HL-60/S4 (cell line): Measurements from ENCODE around the gene PTPRK.
"Not testable (repeated sequence)": the region's sequence is repeated elsewhere in the genome, so short reads cannot be mapped to it uniquely, and the experiment has no call there.

Source experiments
- in situ Hi-C: fragments of 300-500 bp; cut with MboI; formaldehyde crosslinking; loops from 2 replicates; pipeline ENCODE4 v1.14.3; 2022; ENCODE audit warnings: low sequenced_read_pairs

The PTPRK gene

DNA sequence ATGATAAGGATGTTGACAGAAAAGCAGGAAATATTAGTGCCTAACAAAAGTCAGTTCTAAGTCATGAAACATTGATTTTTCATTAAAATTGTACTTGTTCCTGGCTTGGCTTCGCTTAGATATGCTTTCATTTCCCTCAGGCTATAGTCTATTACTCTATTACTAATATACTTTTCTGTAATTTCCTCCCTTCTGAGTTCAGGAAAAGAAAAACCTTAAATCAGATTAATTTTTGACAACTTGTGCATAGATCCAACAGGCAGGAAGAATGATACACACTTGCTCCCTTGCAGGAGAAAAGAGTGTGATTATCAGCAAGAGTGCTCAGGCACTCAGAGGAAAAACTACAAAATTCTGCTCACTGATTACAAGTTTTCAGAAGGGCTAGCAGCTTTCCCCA lies 474.4 kb downstream of the PTPRK start:
- in situ Hi-C loops = no loop called here

DNA sequence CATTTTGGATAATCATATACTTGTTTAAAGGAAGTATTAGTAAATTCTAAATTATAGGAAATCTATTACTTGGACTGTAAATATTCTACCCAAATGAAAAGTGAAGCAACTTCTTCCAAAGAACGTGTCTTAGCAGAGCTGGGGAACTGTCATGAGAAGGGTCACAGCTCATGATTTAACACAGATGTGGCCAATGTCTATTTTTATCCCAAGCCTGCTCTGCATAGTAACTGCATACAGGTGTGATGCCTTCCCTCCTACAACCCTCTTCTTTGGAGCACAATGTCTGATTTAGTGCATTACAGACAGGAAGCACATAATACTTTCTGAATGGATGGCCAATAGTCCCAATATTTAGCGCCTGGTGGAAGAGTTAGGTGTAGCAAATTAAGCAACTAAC lies 480.9 kb downstream of the PTPRK start:
- in situ Hi-C loops = no loop called here

DNA sequence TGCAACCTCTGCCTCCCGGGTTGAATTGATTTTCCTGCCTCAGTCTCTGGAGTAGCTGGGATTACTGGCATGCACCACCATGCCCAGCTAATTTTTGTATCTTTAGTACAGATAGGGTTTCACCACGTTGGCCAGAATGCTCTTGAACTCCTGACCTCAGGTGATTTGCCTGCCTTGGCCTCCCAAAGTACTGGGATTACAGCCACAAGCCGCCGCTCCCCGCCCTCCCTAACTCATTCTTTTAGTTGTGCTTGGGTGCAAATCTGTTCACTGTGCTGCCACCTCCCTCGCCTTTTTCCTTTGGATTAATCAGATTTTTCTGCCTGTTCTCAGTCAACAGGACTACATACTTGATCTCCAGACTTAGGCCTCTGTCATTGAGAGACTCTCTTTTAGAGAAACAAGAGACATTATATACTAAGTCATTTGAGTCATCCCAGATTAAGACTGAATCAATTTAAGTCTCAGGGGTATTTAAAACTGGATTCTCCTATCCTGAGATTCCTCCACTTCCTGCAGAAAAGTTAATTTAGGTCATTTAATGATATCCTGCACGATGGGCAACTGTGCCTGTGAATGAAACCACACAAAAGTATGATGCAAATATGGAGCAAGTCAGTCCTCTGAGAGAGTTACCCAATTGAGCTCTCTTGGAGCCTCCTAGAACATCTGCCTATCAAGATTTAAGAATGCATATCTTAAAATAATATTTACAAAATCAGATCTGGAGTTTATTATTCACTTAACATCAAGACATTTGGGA lies 483.4 kb downstream of the PTPRK start:
- in situ Hi-C loops = no loop called here

- in situ Hi-C loops = no loop called here
Measured at GRCh38 chr6:128033156-128033555, 487.2 kb downstream of the PTPRK start.

- in situ Hi-C loops = no loop called here
Measured at GRCh38 chr6:128032042-128032441, 488.4 kb downstream of the PTPRK start.

GRCh38 chr6:128029826-128030225 lies 490.6 kb downstream of the PTPRK start:
- in situ Hi-C loops = no loop called here

DNA sequence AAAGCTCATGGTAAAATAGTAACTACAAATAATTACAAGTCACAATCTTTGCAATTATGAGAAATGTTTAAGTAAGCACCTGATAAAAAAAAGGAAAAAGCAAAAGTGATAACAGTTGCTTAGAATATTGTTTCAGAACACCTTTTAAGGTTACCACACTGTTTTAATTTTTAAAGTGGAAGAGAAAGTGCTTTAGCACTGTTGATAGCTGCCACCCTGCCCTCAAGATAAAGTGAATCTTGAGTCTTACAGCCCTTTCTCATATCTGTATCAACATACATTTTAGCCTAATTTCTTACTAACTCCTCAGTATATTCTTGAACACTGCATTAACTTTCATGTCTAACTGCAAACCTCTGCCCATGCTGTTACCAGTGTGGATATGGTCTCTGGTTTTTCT lies 492.2 kb downstream of the PTPRK start:
- in situ Hi-C loops = no loop called here

DNA sequence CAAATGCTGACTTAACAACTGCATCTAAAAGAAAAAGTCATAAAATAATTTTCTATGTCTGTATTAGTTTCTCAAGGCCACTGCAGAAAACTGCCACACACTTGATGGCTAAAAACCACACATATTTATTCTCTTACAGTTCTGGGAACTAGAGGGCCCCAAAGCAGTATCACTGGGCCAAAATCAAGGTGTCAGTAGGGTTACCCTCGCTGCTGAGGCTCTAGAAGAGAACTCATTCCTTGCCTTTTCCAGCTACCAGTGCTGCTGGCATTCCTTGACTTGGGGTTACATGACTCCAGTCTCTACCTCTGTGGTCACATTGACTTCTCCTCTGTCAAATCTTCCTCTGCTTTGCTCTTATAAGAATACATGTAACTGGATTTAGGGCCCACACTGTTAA lies 494.9 kb downstream of the PTPRK start:
- in situ Hi-C loops = no loop called here

DNA sequence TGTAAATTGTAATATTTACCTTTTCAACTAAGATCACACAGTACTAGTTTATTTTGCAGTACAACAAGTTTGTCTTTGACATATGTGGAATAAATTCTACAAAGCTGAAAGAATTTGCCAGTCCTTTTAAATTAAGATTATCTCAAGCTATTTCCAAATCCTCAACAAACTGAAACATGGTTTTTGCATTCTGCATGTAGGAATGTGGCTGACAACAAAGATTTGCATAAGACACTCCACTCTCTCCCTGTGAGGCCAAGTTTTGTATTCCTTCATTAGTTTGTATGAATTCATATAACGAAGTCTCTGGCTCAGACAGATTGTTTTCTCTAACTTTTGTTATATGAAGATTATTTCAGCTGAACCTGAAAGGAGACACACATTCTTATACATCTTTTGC lies 495.4 kb downstream of the PTPRK start:
- in situ Hi-C loops = no loop called here

DNA sequence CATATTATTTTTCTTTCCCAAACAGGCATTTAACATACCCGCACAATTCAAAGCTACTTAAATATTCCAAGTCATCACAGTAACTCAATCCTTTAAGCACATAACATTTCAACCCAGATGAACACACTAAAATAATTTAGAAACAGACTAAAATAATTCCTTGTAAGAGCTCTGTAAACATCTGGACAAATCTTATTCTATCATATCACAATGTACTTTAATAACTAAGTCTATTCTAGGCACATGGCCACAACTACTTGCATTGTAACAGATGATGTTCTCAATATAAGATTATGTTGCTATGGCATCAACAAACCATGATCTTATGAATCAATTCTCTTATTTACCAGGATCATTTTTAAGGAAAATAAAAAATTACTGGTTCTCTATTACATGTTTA lies 496.4 kb downstream of the PTPRK start:
- in situ Hi-C loops = no loop called here

DNA sequence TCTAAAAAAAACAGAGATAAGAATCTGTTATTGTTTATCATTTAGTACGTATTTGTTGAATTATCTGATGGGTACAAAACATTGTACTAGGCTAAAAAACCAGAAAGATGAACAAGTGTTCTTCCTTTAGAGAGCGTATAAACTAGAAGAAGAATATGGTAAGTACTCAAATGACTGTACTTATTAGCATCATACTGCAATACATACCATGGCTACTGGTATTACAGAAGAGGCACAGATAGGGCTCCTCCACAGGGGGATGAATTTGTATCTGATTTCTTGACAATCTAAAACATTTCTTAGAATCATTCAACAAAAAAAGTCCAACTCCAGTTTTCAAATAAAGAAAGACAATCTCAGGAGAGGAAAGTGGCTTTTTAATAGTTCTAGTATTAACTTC lies 501.6 kb downstream of the PTPRK start:
- in situ Hi-C loops = no loop called here

GRCh38 chr6:128017288-128017687 lies 503.1 kb downstream of the PTPRK start:
- in situ Hi-C loops = no loop called here

- in situ Hi-C loops = no loop called here
Measured at GRCh38 chr6:128007658-128008057, 512.7 kb downstream of the PTPRK start.

GRCh38 chr6:128005009-128005408 lies 515.4 kb downstream of the PTPRK start:
- in situ Hi-C loops = no loop called here

DNA sequence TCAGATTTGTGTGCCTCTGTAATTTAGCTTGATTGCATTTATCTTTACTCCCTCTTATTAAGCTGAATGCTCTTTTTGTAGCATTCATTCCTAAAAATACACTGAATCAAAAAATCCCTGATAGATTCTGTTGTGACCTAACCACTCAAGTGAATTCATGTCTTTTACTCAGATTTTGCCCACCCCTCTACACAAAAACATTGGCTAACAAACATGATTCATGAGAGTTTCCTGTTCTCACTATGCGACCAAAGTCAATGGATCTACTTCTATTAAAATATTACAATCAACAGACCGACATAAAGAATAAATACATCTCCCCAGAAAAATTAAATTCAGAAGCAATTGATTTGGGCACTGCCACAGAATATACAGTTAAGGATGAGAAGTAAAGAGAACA lies 520.0 kb downstream of the PTPRK start:
- in situ Hi-C loops = no loop called here

GRCh38 chr6:127998985-127999384 lies 521.4 kb downstream of the PTPRK start:
- in situ Hi-C loops = no loop called here

- in situ Hi-C loops = no loop called here
Measured at GRCh38 chr6:127997496-127998164, 522.8 kb downstream of the PTPRK start.

GRCh38 chr6:127996925-127997324 lies 523.5 kb downstream of the PTPRK start:
- in situ Hi-C loops = no loop called here

DNA sequence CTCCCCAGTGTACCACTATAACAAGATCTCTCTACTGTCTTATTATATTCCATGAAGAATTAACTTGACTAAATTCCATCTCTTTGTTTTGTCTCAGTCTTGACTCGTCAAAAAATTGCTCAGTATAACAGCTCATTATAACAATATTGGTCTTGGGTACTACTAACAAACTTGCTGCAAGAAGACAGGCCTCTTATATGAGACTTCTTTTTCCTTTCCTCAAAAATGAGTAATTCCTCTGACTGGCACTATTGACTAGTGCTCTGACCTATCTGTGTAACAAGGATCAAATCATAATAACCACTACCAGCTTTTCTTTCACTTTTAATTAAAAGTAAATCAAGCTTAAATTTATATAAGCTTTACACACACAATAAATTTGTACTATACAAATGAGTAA lies 528.3 kb downstream of the PTPRK start:
- in situ Hi-C loops = no loop called here

DNA sequence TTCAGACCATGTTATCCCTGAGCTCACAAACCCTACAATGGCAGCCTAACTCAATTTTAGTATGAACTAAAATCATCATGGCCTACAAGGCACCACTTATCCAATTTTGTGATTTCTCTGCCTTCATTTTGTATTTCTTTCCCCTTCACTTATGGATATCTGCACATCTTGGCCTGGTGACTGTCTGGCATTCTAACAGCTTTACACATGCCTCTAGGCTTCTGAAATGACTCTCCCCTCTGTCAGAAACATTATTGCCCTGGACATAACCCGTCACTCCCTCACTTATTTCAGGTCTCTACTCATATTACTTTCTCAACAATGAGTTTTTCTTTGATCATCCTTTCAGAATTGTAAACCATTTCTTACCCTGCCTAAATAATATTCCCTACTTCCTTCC lies 530.3 kb downstream of the PTPRK start:
- in situ Hi-C loops = no loop called here

GRCh38 chr6:127980996-127981395 lies 539.4 kb downstream of the PTPRK start:
- in situ Hi-C loops = no loop called here

GRCh38 chr6:127978185-127978584 lies 542.2 kb downstream of the PTPRK start:
- in situ Hi-C loops = not testable (repeated sequence)

DNA sequence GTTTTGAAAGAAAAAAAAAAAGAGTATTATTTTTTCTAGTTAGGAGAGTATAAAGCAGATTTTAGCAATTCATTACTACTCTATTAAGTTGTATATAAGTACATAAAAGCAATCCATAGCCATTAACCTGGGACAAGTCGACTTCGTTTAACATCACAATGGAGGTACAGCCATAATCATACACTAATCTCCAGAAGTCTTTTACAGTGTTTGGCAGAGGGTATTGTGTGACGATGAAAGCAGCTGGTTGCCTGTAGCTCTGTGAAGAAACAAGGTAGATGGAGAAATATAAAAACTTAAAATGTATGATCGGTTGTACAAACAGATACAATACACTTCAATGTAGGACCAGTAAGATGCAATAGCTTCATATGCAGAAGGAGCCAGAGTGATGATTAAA lies 543.6 kb downstream of the PTPRK start:
- in situ Hi-C loops = no loop called here
